Upper lobe of left lung (tissue), 6 donors: Measurements from ENCODE around the gene IFRD1. TPM values are rescaled to one million over a fixed set of nuclear protein-coding genes. Genes with fewer than 3 reads are reported as not detected.

Experiments
- ATAC-seq, 2 donors: fragments of 200-7000 bp; cut with Tn5 transposase; one replicate each; pipeline ENCODE4 v1.9.1; 2022; ENCODE audit warnings: mild to moderate bottlenecking in 2 of 2, moderate library complexity in 2 of 2; ENCODE audit not compliant: low FRiP score in 2 of 2
- DNase-seq, 2 donors: peaks; one replicate each; pipeline ENCODE4 v3.0.0-alpha.2; 2019 to 2020
- H3K27ac ChIP-seq, 4 donors: fragments of 200-600 bp; sonication (generic); one replicate each; pipeline ENCODE4 v1.5.1; 2016 to 2019
- H3K27me3 ChIP-seq, 4 donors: fragments of 200-600 bp; sonication (generic); one replicate each; pipeline ENCODE4 v1.5.1; 2017 to 2019
- H3K36me3 ChIP-seq, 4 donors: fragments of 200-600 bp; sonication (generic); one replicate each; pipeline ENCODE4 v1.5.1; 2016 to 2019
- H3K4me1 ChIP-seq, 4 donors: fragments of 200-600 bp; sonication (generic); one replicate each; pipeline ENCODE4 v1.5.1; 2018 to 2019
- H3K4me3 ChIP-seq, 4 donors: fragments of 200-600 bp; sonication (generic); one replicate each; pipeline ENCODE4 v1.5.1; 2017 to 2019; ENCODE audit warnings: mild to moderate bottlenecking in 2 of 4, moderate library complexity in 1 of 4
- H3K9me3 ChIP-seq, 4 donors: fragments of 200-600 bp; sonication (generic); one replicate each; pipeline ENCODE4 v1.5.1; 2018 to 2019
- CTCF ChIP-seq, 6 experiments: fragments of 450-650 bp in 4 of 6; fragments of 200-600 bp in 2 of 6; sonication (generic) in 2 of 6; IDR thresholded peaks; one replicate each; pipeline ENCODE4 v1.5.1; 2016 to 2019; ENCODE audit warnings: antibody characterized with exemption in 6 of 6
- EP300 ChIP-seq, 4 donors: sonication (generic); formaldehyde crosslinking; IDR thresholded peaks; one replicate each; pipeline ENCODE4 v1.5.1; 2017; ENCODE audit warnings: antibody characterized with exemption in 4 of 4, control low read depth in 2 of 4
- POLR2A ChIP-seq, 4 donors: fragments of 450-650 bp; IDR thresholded peaks; one replicate each; pipeline ENCODE4 v1.5.1; 2016 to 2017; ENCODE audit warnings: antibody characterized with exemption in 4 of 4, mild to moderate bottlenecking in 2 of 4
- POLR2AphosphoS5 ChIP-seq, 2 donors: sonication (generic); formaldehyde crosslinking; IDR thresholded peaks; one replicate each; pipeline ENCODE4 v1.5.1; 2017; ENCODE audit warnings: antibody characterized with exemption in 2 of 2
- WGBS, 2 donors: methylation state at CpG; one replicate each; pipeline ENCODE4 v1.1.5; 2017 to 2018; 5-methylcytosine and 5-hydroxymethylcytosine counted together
- total RNA-seq, 6 donors: library from RNA; depleted of rRNA in 4 of 6; stranded (reverse); fragments of >200 nt in 4 of 6; gene quantifications; one replicate each; pipeline versions ENCODE4 v1.1.0 to v1.2.1, GENCODE V29; 2016 to 2021
- donor health status: DM: no; HTN: no; CAD: no; lungs with moderate emphysema.
- donor health status: DM: no; HTN: yes; CAD: no; lungs with severe emphysema.

Gene IFRD1
- total RNA-seq, 6 donors from 2014 or later, result 28.8 to 95.3 (median 49.2) TPM

- no peak for ATAC-seq
- TF ChIP-seq POLR2AphosphoS5 (IDR thresholded peaks at IDR 0.05) (no peak), EP300 (IDR thresholded peaks at IDR 0.05) (no peak), POLR2A (IDR thresholded peaks at IDR 0.05) (no peak), CTCF (IDR thresholded peaks at IDR 0.05) (no peak)
- no peak overlapping the region for H3K4me3 ChIP-seq
- 61 to 74% methylated on average over 1 of the region's 1 CpG for WGBS, 2 donors
- H3K27ac ChIP-seq, result peak overlapping the region in 1 of 4 donors; percentile 46
- DNase-seq, result no peak
- H3K36me3 ChIP-seq, result no peaks in the 10 kb centered on the region
- H3K9me3 ChIP-seq, result no peaks in the 10 kb centered on the region
- H3K4me1 ChIP-seq, result peaks cover 0 to 10% (median 8%) of the 10 kb centered on the region in 4 donors
- H3K27me3 ChIP-seq, result no peaks in the 10 kb centered on the region
Observed at GRCh38 chr7:112410092-112410491, 40.2 kb upstream of the IFRD1 start.

- DNase-seq, result no peak
- peak in 1 of 2 donors; percentile 40 for ATAC-seq
- no peaks in the 10 kb centered on the region for H3K9me3 ChIP-seq
- H3K27ac ChIP-seq, result peak overlapping the region in 1 of 4 donors; percentile 46
- 39 to 40% methylated on average over 7 of the region's 7 CpGs for WGBS, 2 donors
- no peaks in the 10 kb centered on the region for H3K36me3 ChIP-seq
- H3K4me3 ChIP-seq, result no peak overlapping the region
- H3K4me1 ChIP-seq, result peaks cover 0 to 10% (median 8%) of the 10 kb centered on the region in 4 donors
- no peaks in the 10 kb centered on the region for H3K27me3 ChIP-seq
- TF ChIP-seq EP300 (IDR thresholded peaks at IDR 0.05) (no peak), CTCF (IDR thresholded peaks at IDR 0.05) (peak in 4 of 6 experiments; percentile 24 to 57 (median 48))
Observed at GRCh38 chr7:112411186-112411795, 39.0 kb upstream of the IFRD1 start.

GRCh38 chr7:112414855-112415490, 35.3 kb upstream of the IFRD1 start:
- Histone ChIP-seq H3K36me3 (no peaks in the 10 kb centered on the region), H3K4me3 (no peak overlapping the region), H3K27me3 (no peaks in the 10 kb centered on the region), H3K4me1 (peaks cover 0 to 10% (median 7%) of the 10 kb centered on the region in 4 donors), H3K9me3 (no peaks in the 10 kb centered on the region), H3K27ac (no peak overlapping the region)
- TF ChIP-seq POLR2AphosphoS5 (IDR thresholded peaks at IDR 0.05) (no peak), CTCF (IDR thresholded peaks at IDR 0.05) (peak; percentile 44 to 72 (median 56)), EP300 (IDR thresholded peaks at IDR 0.05) (no peak), POLR2A (IDR thresholded peaks at IDR 0.05) (no peak)
- ATAC-seq, result peak in 1 of 2 donors; percentile 56
- no peak for DNase-seq
- WGBS, 2 donors, result 2 to 3% methylated on average over 3 of the region's 3 CpGs

GRCh38 chr7:112416127-112416526, 34.1 kb upstream of the IFRD1 start:
- ATAC-seq (no peak), DNase-seq (no peak)
- Histone ChIP-seq H3K4me3 (no peak overlapping the region), H3K9me3 (no peaks in the 10 kb centered on the region), H3K27ac (no peak overlapping the region), H3K36me3 (no peaks in the 10 kb centered on the region), H3K4me1 (peaks cover 0 to 13% (median 7%) of the 10 kb centered on the region in 4 donors), H3K27me3 (no peaks in the 10 kb centered on the region)
- TF ChIP-seq CTCF (IDR thresholded peaks at IDR 0.05) (no peak), POLR2AphosphoS5 (IDR thresholded peaks at IDR 0.05) (no peak), POLR2A (IDR thresholded peaks at IDR 0.05) (no peak), EP300 (IDR thresholded peaks at IDR 0.05) (no peak)
- 47 to 48% methylated on average over 4 of the region's 4 CpGs for WGBS, 2 donors
